HepG2 (cell line): ENCODE measurements around the gene SMC1B. TPM values are rescaled to one million over a fixed set of nuclear protein-coding genes. Genes with fewer than 3 reads are reported as not detected.

ENCODE experiments used
- ATAD3A ChIP-seq: sonication (generic); formaldehyde crosslinking; IDR thresholded peaks from 2 replicates; pipeline ENCODE4 v1.4.0; 2020; ENCODE audit warnings: missing genetic modification reagents
- E2F2 ChIP-seq: sonication (generic); formaldehyde crosslinking; IDR thresholded peaks from 2 replicates; pipeline ENCODE4 v1.4.0; 2020; ENCODE audit warnings: missing genetic modification reagents, borderline replicate concordance
- HNF1A ChIP-seq, 2 experiments: sonication (generic) in 1 of 2; formaldehyde crosslinking in 1 of 2; IDR thresholded peaks; 2 replicates each; pipeline versions ENCODE4 v1.4.0 to v1.6.1; 2016 to 2020; ENCODE audit warnings: borderline replicate concordance in 1 of 2, low read depth in 1 of 2, mild to moderate bottlenecking in 1 of 2, missing genetic modification reagents in 1 of 2
- JDP2 ChIP-seq: sonication (generic); formaldehyde crosslinking; IDR thresholded peaks from 2 replicates; pipeline ENCODE4 v1.8.1; 2022; ENCODE audit warnings: missing genetic modification reagents, borderline replicate concordance
- KDM5B ChIP-seq: sonication (generic); formaldehyde crosslinking; IDR thresholded peaks from 2 replicates; pipeline ENCODE4 v1.4.0; 2020; ENCODE audit warnings: missing genetic modification reagents, mild to moderate bottlenecking, borderline replicate concordance
- KLF16 ChIP-seq, 2 experiments: sonication (generic) in 1 of 2; formaldehyde crosslinking in 1 of 2; IDR thresholded peaks; 2 replicates each; pipeline versions ENCODE4 v1.6.1 to v1.8.0; 2016 to 2023; ENCODE audit warnings: missing genetic modification reagents in 2 of 2, missing compliant biosample characterization in 1 of 2
- PATZ1 ChIP-seq: sonication (generic); formaldehyde crosslinking; IDR thresholded peaks from 2 replicates; pipeline ENCODE4 v1.4.0; 2020; ENCODE audit warnings: missing genetic modification reagents
- PHF5A ChIP-seq: IDR thresholded peaks from one replicate; pipeline ENCODE4 v1.6.1; 2018; ENCODE audit warnings: low read depth, missing genetic modification reagents; ENCODE audit not compliant: unreplicated experiment
- RFX1 ChIP-seq: fragments of 450-650 bp; IDR thresholded peaks from 2 replicates; pipeline ENCODE4 v1.6.1; 2017
- TBX2 ChIP-seq: sonication (generic); formaldehyde crosslinking; IDR thresholded peaks from 2 replicates; pipeline ENCODE4 v1.5.0; 2020; ENCODE audit warnings: missing genetic modification reagents, mild to moderate bottlenecking, borderline replicate concordance
- ZBTB21 ChIP-seq: sonication (generic); formaldehyde crosslinking; IDR thresholded peaks from 2 replicates; pipeline ENCODE4 v1.4.0; 2020; ENCODE audit warnings: missing genetic modification reagents
- ZBTB43 ChIP-seq: sonication (generic); formaldehyde crosslinking; conservative IDR thresholded peaks from 2 replicates; pipeline ENCODE4 v1.4.0; 2020; ENCODE audit warnings: missing genetic modification reagents
- ZBTB7B ChIP-seq: sonication (generic); formaldehyde crosslinking; IDR thresholded peaks from 2 replicates; pipeline ENCODE4 v1.4.0; 2020; ENCODE audit warnings: missing genetic modification reagents
- ZFYVE20 ChIP-seq: sonication (generic); formaldehyde crosslinking; IDR thresholded peaks from 2 replicates; pipeline ENCODE4 v1.8.0; 2023; ENCODE audit warnings: low read depth, mild to moderate bottlenecking, moderate library complexity, missing genetic modification reagents, borderline replicate concordance
- ZMAT3 ChIP-seq: sonication (generic); formaldehyde crosslinking; conservative IDR thresholded peaks from 2 replicates; pipeline ENCODE4 v1.7.0; 2021; ENCODE audit warnings: missing genetic modification reagents
- ZNF24 ChIP-seq: fragments of 450-650 bp; IDR thresholded peaks from 2 replicates; pipeline ENCODE4 v1.6.1; 2017; ENCODE audit warnings: antibody characterized with exemption, mild to moderate bottlenecking
- ZNF33B ChIP-seq: sonication (generic); formaldehyde crosslinking; IDR thresholded peaks from 2 replicates; pipeline ENCODE4 v1.5.1; 2020; ENCODE audit warnings: mild to moderate bottlenecking, missing genetic modification reagents
- ZNF460 ChIP-seq: sonication (generic); formaldehyde crosslinking; IDR thresholded peaks from 2 replicates; pipeline ENCODE4 v1.5.1; 2020; ENCODE audit warnings: missing genetic modification reagents, mild to moderate bottlenecking, borderline replicate concordance
- ZNF496 ChIP-seq: sonication (generic); formaldehyde crosslinking; IDR thresholded peaks from 2 replicates; pipeline ENCODE4 v1.8.1; 2023; ENCODE audit warnings: mild to moderate bottlenecking, moderate library complexity, missing genetic modification reagents; ENCODE audit not compliant: insufficient replicate concordance
- ZNF549 ChIP-seq: sonication (generic); formaldehyde crosslinking; IDR thresholded peaks from 2 replicates; pipeline ENCODE4 v1.5.0; 2020; ENCODE audit warnings: missing genetic modification reagents
- polyA plus RNA-seq, 8 experiments: library from polyadenylated mRNA; depleted of rRNA in 3 of 8; stranded (reverse) in 7 of 8; unstranded in 1 of 8; fragments of >200 nt; fragmentation: Illumina TruSeq in 4 of 8; extraction: Trizol in 4 of 8; gene quantifications; 2 replicates each; pipeline versions ENCODE4 v1.2.1 to v1.2.3, GENCODE V29; 2011 to 2016; ENCODE audit warnings: low read depth in 4 of 8, missing spikeins in 1 of 8, mixed read lengths in 1 of 8; ENCODE audit not compliant: insufficient read depth in 1 of 8
- total RNA-seq, 5 experiments: library from RNA; depleted of rRNA; stranded (reverse); fragments of >200 nt; fragmentation: Illumina TruSeq; extraction: Trizol; gene quantifications; 2 replicates each; pipeline ENCODE4 v1.2.3, GENCODE V29; 2016; ENCODE audit warnings: low read depth in 1 of 5

Gene SMC1B
- total and polyA plus RNA-seq, 2 of the 13 experiments (the other 11 are each of a cell fraction or from before 2014, with no cell fraction given), result not detected

- TF ChIP-seq HNF1A (IDR thresholded peaks at IDR 0.05; ENCODE audit: low read depth) (no peak), HNF1A (CRISPR knock-in tag; IDR thresholded peaks at IDR 0.05; ENCODE audit: borderline replicate concordance) (no peak), ZNF33B (0 out of 2 replicates have a peak, but pooled peaks have one; percentile 37), PHF5A (CRISPR knock-in tag) (no peak), ATAD3A (no peak), ZNF24 (no peak), PATZ1 (CRISPR knock-in tag) (no peak), ZNF496 (CRISPR knock-in tag) (no peak), ZFYVE20 (CRISPR knock-in tag) (no peak), ZBTB43 (CRISPR knock-in tag) (no peak), ZBTB21 (CRISPR knock-in tag) (no peak), TBX2 (no peak), KLF16 (CRISPR knock-in tag; IDR thresholded peaks at IDR 0.05) (0 out of 4 replicates have a peak, but pooled peaks of 1 of the 2 experiments have one; percentile 25), E2F2 (CRISPR knock-in tag) (peak; percentile 66; the same call in 1 of the 2 replicates), ZBTB7B (CRISPR knock-in tag) (no peak), ZNF549 (CRISPR knock-in tag) (no peak), JDP2 (CRISPR knock-in tag) (no peak), KDM5B (CRISPR knock-in tag) (peak; percentile 55; the same call in 1 of the 2 replicates), ZMAT3 (CRISPR knock-in tag) (0 out of 2 replicates have a peak, but pooled peaks have one; percentile 53), RFX1 (peak; percentile 64; the same call in 1 of the 2 replicates), ZNF460 (no peak)
Measured at GRCh38 chr22:45413368-45414211, at the start of gene SMC1B, which contains the start of gene RIBC2 (continued).
